Psoas muscle (tissue), 8 donors: ENCODE results near the gene SPOPL. TPM values are rescaled to one million over a fixed set of nuclear protein-coding genes. Genes with fewer than 3 reads are reported as not detected.

Source experiments
- ATAC-seq, 4 donors: fragments of 200-7000 bp; cut with Tn5 transposase; one replicate each; pipeline ENCODE4 v1.9.1; 2020; ENCODE audit warnings: moderate library complexity in 3 of 4, mild to moderate bottlenecking in 2 of 4
- DNase-seq, 2 donors: peaks; one replicate each; pipeline ENCODE4 v3.0.0-alpha.2; 2020
- H3K27ac ChIP-seq: fragments of 200-600 bp; one replicate; pipeline ENCODE4 v1.8.0; 2022
- H3K27me3 ChIP-seq, 3 donors: fragments of 200-600 bp in 1 of 3; one replicate each; pipeline versions ENCODE4 v1.6.1 to v1.8.0; 2013 to 2022; ENCODE audit warnings: low read length in 2 of 3, mild to moderate bottlenecking in 2 of 3, moderate library complexity in 1 of 3; ENCODE audit not compliant: insufficient read depth in 3 of 3
- H3K36me3 ChIP-seq, 2 donors: fragments of 200-600 bp in 1 of 2; one replicate each; pipeline versions ENCODE4 v1.6.1 to v1.8.0; 2013 to 2022; ENCODE audit warnings: low read depth in 1 of 2, mild to moderate bottlenecking in 1 of 2, moderate library complexity in 1 of 2; ENCODE audit not compliant: insufficient read depth in 1 of 2
- H3K4me1 ChIP-seq: fragments of 200-600 bp; one replicate; pipeline ENCODE4 v1.8.0; 2022
- H3K4me3 ChIP-seq: fragments of 200-600 bp; one replicate; pipeline ENCODE4 v1.8.0; 2022; ENCODE audit warnings: mild to moderate bottlenecking
- H3K9me3 ChIP-seq: fragments of 200-600 bp; one replicate; pipeline ENCODE4 v1.8.0; 2022
- CTCF ChIP-seq: fragments of 200-600 bp; IDR thresholded peaks from one replicate; pipeline ENCODE4 v1.8.0; 2022; ENCODE audit warnings: antibody characterized with exemption
- WGBS, 3 donors: extraction: QIAGEN DNeasy Blood & Tissue Kit; methylation state at CpG; one replicate each; pipeline versions ENCODE4 v1.1.6 to v1.1.7; 2013; 5-methylcytosine and 5-hydroxymethylcytosine counted together
- intact Hi-C, 2 donors: fragments of 100-400 bp; cut with DNase I; formaldehyde crosslinking; loops; one replicate each; pipeline versions ENCODE4 v1.11.0 to v1.14.2; 2022
- polyA plus RNA-seq, 3 donors: library from polyadenylated mRNA; stranded (reverse); fragments of 200-250 nt; gene quantifications; one replicate each; pipeline ENCODE4 v1.2.3, GENCODE V29; 2013
- total RNA-seq, 4 donors: library from RNA; stranded (reverse); fragmentation: NEBNext Ultra II Directional in 2 of 4; extraction: Animal tissue kit (Norgen Biotek cat#: 25700) in 2 of 4; gene quantifications; one replicate each; pipeline versions ENCODE4 v1.2.1 to v1.2.4, GENCODE V29; 2021 to 2023
- donor health status: healthy with polysubstance abuse.
- donor health status: DM: no; HTN: no; CAD: no; lungs with moderate emphysema.
- donor health status: Bipolar disorder and iron deficiency.
- donor health status: healthy.
- donor health status: DM: yes; HTN: yes; CAD: no.
- donor health status: DM: no; HTN: no; CAD: no.
- donor health status: DM: no; HTN: no; CAD: no.
- donor health status: DM: yes; HTN: yes; CAD: no.

SPOPL gene
- total and polyA plus RNA-seq, 7 donors = 3.0 to 19.0 (median 10.7) TPM

- DNase-seq (no peak), ATAC-seq (peak in 2 of 4 donors; percentile 35 to 37)
- 37 to 52% (median 47%) methylated on average over 1 of the region's 1 CpG for WGBS, 3 donors
- no peak for TF ChIP-seq CTCF
- intact Hi-C loops = no loop called here
- H3K4me1 ChIP-seq = no peaks in the 10 kb centered on the region
- no peaks in the 10 kb centered on the region for H3K27me3 ChIP-seq
- H3K36me3 ChIP-seq = no peaks in the 10 kb centered on the region
- no peak overlapping the region for H3K4me3 ChIP-seq
- no peak overlapping the region for H3K27ac ChIP-seq
- H3K9me3 ChIP-seq = no peaks in the 10 kb centered on the region
These were observed 100.5 kb downstream of the SPOPL start for GRCh38 chr2:138602166-138602460.

- WGBS, 3 donors = 79 to 88% (median 84%) methylated on average over 2 of the region's 2 CpGs
- intact Hi-C loops = no loop called here
These were observed 106.2 kb downstream of the SPOPL start for GRCh38 chr2:138607746-138608145.

GRCh38 chr2:138609446-138609845 lies 107.9 kb downstream of the SPOPL start:
- no peak overlapping the region for H3K4me3 ChIP-seq
- ATAC-seq (no peak), DNase-seq (no peak)
- no peak overlapping the region for H3K27ac ChIP-seq
- no peaks in the 10 kb centered on the region for H3K4me1 ChIP-seq
- WGBS, 3 donors = 85 to 93% (median 91%) methylated on average over 4 of the region's 4 CpGs
- intact Hi-C loops = no loop called here
- no peak for TF ChIP-seq CTCF
- no peaks in the 10 kb centered on the region for H3K9me3 ChIP-seq
- no peaks in the 10 kb centered on the region for H3K36me3 ChIP-seq
- H3K27me3 ChIP-seq = peaks cover 0 to 4% (median 0%) of the 10 kb centered on the region in 3 donors

More at GRCh38 chr2:138607746-138608145, 106.2 kb downstream of the SPOPL start:
- Histone ChIP-seq H3K27ac (no peak overlapping the region), H3K4me3 (no peak overlapping the region), H3K9me3 (no peaks in the 10 kb centered on the region), H3K27me3 (no peaks in the 10 kb centered on the region), H3K4me1 (no peaks in the 10 kb centered on the region), H3K36me3 (no peaks in the 10 kb centered on the region)
- ATAC-seq (no peak), DNase-seq (no peak)
- no peak for TF ChIP-seq CTCF

GRCh38 chr2:138610201-138610953 lies 108.8 kb downstream of the SPOPL start:
- no peak overlapping the region for H3K27ac ChIP-seq
- no peaks in the 10 kb centered on the region for H3K36me3 ChIP-seq
- intact Hi-C loops = no loop called here
- H3K9me3 ChIP-seq = no peaks in the 10 kb centered on the region
- H3K4me3 ChIP-seq = no peak overlapping the region
- no peak for DNase-seq
- ATAC-seq = no peak
- 90 to 94% (median 93%) methylated on average over 4 of the region's 4 CpGs for WGBS, 3 donors
- H3K4me1 ChIP-seq = no peaks in the 10 kb centered on the region
- H3K27me3 ChIP-seq = peaks cover 0 to 4% (median 0%) of the 10 kb centered on the region in 3 donors
- TF ChIP-seq CTCF = no peak

GRCh38 chr2:138615257-138615656 lies 113.7 kb downstream of the SPOPL start:
- intact Hi-C loops = no loop called here
- Histone ChIP-seq H3K9me3 (no peaks in the 10 kb centered on the region), H3K4me1 (no peaks in the 10 kb centered on the region), H3K4me3 (no peak overlapping the region), H3K36me3 (no peaks in the 10 kb centered on the region), H3K27ac (no peak overlapping the region), H3K27me3 (peaks cover 0 to 4% (median 0%) of the 10 kb centered on the region in 3 donors)
- WGBS, 3 donors = 50 to 57% (median 56%) methylated on average over 4 of the region's 4 CpGs
- DNase-seq (no peak), ATAC-seq (no peak)
- no peak for TF ChIP-seq CTCF
